GM19467 (cell line): Measurements from ENCODE around the gene DAD1.
"Not testable (repeated sequence)": the region's sequence is repeated elsewhere in the genome, so short reads cannot be mapped to it uniquely, and the experiment has no call there.

ENCODE experiments used
- ATAC-seq: cut with Tn5 transposase; IDR thresholded peaks from one replicate; pipeline ENCODE4 v1.9.1; 2021; ENCODE audit warnings: mild to moderate bottlenecking, moderate library complexity; ENCODE audit not compliant: unreplicated experiment

The DAD1 gene

DNA sequence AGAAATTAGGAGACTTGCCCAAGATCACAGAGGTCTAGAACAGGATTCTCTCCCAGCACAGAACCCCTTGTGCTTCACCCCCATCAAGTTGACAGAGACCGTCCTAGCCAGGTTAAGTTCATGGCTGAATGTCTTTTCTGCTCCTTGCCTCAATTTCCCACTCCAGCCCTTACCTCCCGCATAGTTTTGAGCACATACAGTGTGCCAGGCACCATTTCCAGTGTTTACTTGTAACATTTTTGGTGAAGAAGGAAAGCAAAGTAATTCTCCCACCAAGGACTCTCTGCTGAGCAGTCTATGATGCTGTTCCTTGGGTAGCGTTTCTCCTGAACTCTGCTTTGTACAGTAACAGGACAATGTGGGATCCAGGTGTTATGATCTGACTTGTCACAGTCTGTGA, 10.3 kb upstream of the DAD1 start:
- ATAC-seq: no peak

DNA sequence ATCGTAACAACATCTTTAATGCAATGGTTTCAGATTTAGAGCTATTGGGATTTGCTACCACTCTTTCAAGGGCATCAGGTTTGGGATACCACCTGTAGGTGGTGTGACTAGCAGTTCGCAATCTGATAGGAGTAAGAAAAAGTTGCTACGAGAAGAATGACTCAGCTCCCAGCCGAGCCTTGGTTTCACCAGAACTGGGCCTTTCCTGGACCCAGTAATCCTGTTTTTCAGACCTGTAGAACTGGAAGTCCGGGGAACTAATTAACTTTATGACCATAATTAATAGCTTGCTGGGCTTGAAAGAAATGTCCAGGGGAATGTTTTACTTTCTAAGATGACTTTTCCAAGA, 9.8 kb upstream of the DAD1 start:
- ATAC-seq: no peak

DNA sequence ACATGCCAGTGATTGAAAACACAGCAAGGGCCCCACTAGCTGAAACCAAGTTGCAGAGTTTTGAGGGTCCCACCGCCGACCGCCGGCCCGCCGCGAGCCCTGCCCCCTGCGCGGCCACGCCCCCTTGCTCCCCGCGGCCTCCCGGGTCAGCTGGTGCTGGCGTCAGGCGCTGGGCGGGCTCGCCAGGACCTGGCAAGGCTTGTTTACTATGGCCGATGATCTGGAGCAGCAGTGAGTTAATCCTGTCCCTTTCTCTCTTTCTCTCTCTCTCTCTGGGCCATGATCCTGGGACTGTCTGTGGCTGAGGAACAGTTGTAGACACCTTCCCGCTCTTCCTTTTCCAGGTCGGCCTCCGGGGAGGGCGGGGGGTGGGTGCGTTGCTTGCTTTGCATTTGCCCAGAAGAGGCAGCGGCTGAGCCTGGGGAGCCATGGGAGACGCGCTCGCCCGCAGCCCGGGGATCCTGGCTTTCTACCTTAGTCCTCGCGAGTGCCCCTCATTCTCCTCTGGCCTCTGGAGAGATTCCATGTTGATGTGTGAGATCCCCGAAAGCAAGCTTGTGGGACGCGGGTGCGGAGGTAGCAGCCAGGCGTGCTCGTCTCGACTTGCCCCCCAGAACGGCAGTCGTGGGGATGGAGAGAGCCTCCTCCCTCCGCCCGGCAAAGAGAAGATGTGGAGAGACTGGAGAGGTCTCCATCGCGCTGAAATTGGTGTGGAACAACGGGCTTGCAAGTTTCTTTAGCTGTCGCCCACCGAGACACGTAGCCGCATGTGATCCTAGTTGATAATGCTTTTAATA, 9.3 kb upstream of the DAD1 start, which contains the start of gene ABHD4:
Gene ABHD4, plus strand, starts transcription at position 202 of the 797 bp plus-strand sequence. Its CDS starts 7 bp downstream, at position 209.
- peak; percentile 66 for ATAC-seq

DNA sequence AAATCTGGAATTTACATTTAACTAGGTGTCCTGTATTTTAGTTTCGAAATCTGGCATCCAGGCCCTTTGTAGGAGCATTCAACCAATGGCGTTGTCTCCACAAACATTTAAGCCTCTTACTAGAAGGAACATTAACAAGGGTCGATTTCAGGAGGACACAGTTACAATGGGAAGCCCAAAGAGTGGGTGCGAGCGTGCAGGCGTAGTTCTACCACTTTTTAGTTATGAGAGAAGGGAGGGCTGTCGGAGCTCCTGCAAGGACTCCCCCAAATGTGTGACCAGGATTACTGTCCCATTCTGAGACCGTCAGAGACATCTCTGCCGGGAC, 8.7 kb upstream of the DAD1 start:
- ATAC-seq: no peak

DNA sequence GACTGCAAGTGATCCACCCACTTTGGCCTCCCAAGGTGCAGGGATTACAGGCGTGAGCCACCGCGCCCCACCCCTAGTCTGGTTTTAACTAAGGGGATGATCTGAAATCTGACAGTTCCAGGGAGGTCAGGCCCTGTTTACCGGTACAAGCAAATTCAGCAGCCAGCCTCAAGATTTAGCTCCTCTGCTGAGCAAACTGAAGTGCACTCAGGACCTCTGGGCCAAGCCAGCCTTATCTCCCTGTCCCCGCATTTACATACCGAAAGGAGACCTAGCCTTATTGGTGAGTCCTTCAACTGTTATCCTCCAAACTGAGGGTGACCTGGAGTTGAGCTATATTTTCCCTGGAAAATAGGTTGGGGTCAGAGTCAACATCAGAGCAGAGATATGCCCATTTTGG, 8.2 kb upstream of the DAD1 start:
- ATAC-seq: no peak

- no peak for ATAC-seq
These were observed 7.4 kb upstream of the DAD1 start for GRCh38 chr14:22596354-22596879.

GRCh38 chr14:22594156-22594716, 5.2 kb upstream of the DAD1 start:
- no peak for ATAC-seq

DNA sequence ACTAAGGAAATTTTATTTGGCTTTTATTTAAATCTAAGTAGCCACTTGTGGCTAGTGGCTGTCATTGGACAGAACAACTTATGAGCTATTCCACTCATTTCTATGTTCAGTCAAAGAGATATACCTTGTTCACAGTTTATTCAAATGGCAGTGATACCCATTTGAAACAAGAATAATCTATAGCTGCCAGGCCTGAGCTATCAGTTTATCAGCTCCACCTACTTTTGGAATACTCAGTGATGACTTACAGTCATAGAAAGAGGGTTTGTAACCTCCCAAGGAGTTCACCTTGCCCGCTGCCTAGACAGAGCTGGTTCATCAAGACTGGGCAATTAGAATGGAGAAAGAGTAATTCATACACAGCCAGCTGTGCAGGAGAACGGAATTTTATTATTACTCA, 4.6 kb upstream of the DAD1 start:
- ATAC-seq: no peak

DNA sequence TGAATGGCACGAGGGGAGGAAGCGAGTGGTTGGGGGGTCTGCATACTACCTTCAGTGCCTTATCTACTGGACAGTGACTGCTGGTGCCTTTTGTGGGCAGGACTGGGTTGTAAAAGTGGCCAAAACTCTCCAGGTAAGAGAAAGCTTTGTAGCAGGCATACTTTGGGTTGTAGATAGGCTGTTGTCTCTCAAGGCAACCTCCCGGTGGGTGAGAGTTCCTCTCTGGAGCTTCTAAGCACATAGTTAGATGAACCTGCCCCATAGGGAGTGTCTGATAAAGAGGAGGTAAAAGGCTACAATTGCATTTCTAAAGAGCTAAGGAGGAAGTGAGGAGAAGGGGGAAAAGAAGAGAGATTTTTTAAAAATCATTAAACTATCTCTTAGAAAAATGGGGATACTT, 4.2 kb upstream of the DAD1 start:
- ATAC-seq: no peak

DNA sequence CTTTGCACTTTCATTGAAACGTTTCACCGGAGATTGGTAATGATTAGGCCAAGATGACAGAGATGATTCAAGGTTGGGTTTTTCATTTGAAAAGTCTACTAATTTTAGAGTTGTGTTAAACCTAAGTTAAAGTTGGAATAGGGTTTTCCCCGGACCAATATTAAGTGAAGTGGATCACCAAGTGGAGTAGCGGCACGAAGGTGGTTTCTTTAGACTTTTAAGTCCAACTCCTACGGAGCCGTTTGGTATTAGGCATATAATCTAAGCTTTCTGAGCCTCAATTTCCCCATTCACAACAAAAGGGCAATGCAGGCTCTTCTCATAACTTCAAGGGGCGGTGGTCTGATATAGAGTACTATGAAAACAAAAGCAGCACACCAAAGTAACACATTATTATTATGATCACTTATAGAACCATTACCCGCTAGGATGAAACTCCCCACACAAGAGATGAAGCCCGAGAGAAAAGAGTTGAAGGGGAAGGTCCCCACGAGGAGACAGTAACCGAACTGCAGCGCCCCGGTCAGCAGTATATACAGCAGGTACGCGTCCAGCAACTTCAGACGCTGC, 413 bp downstream of the DAD1 start:
- no peak for ATAC-seq

DNA sequence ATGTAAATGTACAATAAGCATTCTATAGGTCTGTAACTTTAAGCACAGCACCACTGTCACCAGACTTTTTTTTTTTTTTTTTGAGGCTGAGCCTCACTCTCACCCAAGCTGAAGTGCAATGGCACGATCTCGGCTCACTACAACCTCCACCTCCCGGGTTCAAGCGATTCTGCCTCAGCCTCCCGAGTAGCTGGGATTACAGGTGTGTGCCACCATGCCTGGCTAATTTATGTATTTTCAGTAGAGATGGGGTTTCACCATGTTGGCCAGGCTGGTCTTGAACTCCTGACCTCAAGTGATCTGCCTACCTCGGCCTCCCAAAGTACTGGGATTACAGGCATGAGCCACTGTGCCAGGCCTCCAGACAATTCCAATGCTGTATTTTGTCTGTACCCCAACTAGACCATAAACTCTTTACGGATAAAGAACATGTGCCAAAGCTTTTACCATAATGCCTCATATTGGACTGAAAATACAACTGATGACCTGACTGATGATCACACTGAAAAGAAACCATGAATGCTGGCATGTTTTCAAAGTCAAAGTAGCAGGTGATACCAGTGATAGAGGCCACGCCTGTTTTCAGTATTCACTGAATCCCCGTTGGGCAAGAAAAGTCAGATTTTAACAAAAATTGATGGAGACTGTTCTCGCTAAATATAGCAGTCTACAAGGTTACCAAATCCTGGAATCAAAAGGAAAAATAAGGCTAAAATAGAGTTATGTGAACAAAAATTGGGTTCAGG, 1.2 kb downstream of the DAD1 start:
- ATAC-seq: not testable (repeated sequence)

DNA sequence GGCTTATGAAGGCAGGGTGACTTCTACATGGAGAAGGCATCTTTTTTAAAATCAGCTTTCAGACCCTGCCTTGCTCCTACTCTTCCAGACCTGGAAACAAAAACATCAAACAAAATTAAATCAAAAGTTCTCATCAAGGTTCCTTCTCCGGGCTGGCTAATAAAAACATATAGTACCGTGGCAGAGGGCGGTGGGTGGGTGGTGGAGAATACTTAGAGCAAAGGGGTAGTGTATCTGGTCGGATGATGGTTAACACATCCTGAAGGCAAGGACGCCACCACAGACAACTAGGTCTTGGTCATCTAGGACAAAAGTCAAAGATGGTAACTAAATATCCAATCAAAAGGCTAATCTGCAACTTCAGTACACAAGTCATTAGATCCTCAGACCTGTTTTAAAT, 1.8 kb downstream of the DAD1 start:
- ATAC-seq: no peak

GRCh38 chr14:22583994-22584393, 5.0 kb downstream of the DAD1 start:
- ATAC-seq: no peak

DNA sequence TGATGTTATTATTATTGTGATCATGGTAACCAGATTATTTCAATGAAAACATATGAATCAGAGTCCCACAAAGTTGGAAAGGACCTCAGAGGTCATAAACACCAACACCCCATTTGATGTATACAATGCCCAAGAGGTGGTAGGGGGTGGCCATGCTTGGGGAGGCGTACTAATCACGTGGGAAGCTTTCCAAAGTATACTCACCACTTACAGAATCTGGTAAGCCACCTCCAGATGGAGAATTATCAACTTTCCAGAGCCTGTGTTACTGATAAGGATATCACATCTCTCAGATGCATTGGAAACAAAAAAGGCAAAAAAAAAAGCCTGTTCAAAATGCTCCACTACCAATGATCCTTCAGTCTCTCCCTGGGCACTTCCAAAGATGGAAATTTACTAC, 8.4 kb downstream of the DAD1 start:
- ATAC-seq: no peak

DNA sequence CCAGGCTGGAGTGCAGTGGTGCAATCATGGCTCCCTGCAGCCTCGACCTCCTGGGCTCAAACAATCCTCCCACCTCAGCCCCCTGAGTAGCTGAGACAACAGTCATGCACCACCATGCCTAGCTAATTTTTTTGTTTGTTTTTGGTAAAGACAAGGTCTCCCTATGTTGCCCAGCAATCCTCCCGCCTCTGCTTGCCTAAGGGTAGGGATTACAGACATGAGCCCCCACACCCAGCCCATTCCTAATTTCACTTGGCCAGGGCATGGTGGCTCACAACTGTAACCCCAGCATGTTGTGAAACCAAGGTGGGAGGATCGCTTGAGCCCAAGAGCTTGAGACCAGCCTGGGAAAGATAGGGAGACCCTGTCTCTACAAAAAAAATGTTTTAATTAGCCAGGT, 9.1 kb downstream of the DAD1 start:
- no peak for ATAC-seq

- ATAC-seq: no peak
These were observed 9.8 kb downstream of the DAD1 start for GRCh38 chr14:22579236-22579635.

- no peak for ATAC-seq
These were observed 11.6 kb downstream of the DAD1 start for GRCh38 chr14:22577334-22577908.

DNA sequence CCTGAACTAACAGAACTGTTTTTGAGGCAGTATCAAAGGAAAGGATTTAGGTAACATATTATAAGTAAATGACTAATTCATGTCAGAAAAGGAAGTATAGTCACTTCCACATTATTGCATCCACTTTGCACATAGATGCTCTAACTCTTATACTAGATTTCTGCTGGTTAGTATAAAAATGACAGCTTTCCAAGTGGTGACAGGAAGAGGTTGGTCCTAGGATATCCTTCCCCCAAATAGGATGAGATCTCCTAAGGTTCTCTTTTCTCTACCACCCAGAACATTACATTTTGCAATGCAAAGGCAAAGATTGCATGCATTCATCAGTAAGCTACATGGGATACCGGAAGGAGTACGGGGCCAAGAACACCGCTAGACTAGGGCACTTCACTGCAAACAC, 15.2 kb downstream of the DAD1 start:
- no peak for ATAC-seq

DNA sequence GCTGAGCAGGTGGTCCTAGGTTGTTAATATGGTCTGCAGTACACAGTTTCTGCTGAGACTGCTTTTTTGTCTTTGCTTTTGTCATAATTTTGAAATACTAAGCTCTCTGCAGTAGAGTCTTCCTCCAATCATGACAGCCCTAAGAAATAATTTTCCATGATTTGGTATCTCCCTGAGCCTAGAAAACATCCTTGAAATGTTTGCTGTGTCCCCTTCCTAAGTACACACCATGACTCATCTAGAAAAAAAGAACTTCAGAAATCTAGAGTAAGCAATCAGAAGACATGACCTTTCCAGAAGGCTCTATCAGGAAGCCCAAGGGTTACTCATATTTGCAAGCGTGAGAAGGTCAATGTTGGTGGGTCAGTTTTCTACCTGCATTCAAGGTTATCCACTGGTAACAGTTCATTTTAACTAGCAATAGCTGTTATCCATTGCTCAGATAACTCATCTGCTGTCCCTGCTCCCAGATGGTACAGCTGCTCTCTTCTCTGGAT, 16.4 kb downstream of the DAD1 start:
- ATAC-seq: no peak

GRCh38 chr14:22570132-22570949, 18.7 kb downstream of the DAD1 start:
- peak; percentile 69 for ATAC-seq
